Erythroblast (primary cell): ENCODE data around the gene UNC79.

Experiments used
- GATA1 ChIP-seq: IDR thresholded peaks from 2 replicates; pipeline ENCODE4 v1.6.1; 2011; ENCODE audit warnings: low read depth, mild to moderate bottlenecking, control low read depth, low read length, moderate library complexity
- POLR2A ChIP-seq: IDR thresholded peaks from 2 replicates; pipeline ENCODE4 v1.6.1; 2011; ENCODE audit warnings: mild to moderate bottlenecking, low read length

- TF ChIP-seq POLR2A = no peak
- no peak for TF ChIP-seq GATA1
These were observed 312.7 kb downstream of the UNC79 start for GRCh38 chr14:93743270-93744060.
